NB4 (cell line): ENCODE measurements around the gene CPNE9.

Source experiments
- DNase-seq: peaks from one replicate; pipeline ENCODE4 v3.0.0; 2010; ENCODE audit warnings: low read depth
- H3K4me3 ChIP-seq: one replicate; pipeline ENCODE4 v1.5.1; 2011; ENCODE audit warnings: mild to moderate bottlenecking, low read depth, low read length, moderate library complexity
- MYC ChIP-seq: IDR thresholded peaks from 2 replicates; pipeline ENCODE4 v1.6.1; 2011; ENCODE audit warnings: low read depth, low read length
- POLR2A ChIP-seq: IDR thresholded peaks from 2 replicates; pipeline ENCODE4 v1.6.1; 2011; ENCODE audit warnings: mild to moderate bottlenecking; ENCODE audit not compliant: insufficient read length; ENCODE audit errors: extremely low read depth
- TF ChIP-seq, protein P1 (sequence below): IDR thresholded peaks from 2 replicates; pipeline ENCODE4 v1.6.1; 2011; ENCODE audit warnings: low read depth, low read length
- TF ChIP-seq, protein P2 (sequence below): IDR thresholded peaks from one replicate; pipeline ENCODE4 v1.5.1; 2012; ENCODE audit warnings: low read depth, low read length

The CPNE9 gene

DNA sequence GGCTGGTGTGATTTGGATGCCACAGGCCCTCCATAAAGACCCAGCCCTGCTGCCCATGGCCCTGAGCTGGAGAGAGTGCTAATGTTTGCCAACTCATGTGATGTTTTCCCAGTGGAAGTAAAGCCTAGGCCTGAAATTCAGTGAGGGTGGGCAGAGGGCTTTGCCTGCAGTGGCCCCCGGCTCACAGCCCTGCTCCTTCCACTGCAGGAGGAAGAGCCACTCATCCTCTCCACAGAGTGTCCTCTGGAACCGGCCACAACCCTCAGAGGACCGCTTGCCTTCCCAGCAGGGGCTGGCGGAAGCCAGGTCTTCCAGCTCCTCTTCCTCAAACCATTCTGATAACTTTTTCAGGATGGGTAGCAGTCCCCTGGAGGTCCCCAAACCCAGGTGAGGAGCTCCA, 13.9 kb upstream of the CPNE9 start:
- H3K4me3 ChIP-seq = no peak overlapping the region
- TF ChIP-seq POLR2A (no peak), MYC (no peak)
- TF ChIP-seq, protein P1, sequence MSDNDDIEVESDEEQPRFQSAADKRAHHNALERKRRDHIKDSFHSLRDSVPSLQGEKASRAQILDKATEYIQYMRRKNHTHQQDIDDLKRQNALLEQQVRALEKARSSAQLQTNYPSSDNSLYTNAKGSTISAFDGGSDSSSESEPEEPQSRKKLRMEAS = no peak
- TF ChIP-seq, protein P2, sequence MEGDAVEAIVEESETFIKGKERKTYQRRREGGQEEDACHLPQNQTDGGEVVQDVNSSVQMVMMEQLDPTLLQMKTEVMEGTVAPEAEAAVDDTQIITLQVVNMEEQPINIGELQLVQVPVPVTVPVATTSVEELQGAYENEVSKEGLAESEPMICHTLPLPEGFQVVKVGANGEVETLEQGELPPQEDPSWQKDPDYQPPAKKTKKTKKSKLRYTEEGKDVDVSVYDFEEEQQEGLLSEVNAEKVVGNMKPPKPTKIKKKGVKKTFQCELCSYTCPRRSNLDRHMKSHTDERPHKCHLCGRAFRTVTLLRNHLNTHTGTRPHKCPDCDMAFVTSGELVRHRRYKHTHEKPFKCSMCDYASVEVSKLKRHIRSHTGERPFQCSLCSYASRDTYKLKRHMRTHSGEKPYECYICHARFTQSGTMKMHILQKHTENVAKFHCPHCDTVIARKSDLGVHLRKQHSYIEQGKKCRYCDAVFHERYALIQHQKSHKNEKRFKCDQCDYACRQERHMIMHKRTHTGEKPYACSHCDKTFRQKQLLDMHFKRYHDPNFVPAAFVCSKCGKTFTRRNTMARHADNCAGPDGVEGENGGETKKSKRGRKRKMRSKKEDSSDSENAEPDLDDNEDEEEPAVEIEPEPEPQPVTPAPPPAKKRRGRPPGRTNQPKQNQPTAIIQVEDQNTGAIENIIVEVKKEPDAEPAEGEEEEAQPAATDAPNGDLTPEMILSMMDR = no peak
- no peak for DNase-seq

DNA sequence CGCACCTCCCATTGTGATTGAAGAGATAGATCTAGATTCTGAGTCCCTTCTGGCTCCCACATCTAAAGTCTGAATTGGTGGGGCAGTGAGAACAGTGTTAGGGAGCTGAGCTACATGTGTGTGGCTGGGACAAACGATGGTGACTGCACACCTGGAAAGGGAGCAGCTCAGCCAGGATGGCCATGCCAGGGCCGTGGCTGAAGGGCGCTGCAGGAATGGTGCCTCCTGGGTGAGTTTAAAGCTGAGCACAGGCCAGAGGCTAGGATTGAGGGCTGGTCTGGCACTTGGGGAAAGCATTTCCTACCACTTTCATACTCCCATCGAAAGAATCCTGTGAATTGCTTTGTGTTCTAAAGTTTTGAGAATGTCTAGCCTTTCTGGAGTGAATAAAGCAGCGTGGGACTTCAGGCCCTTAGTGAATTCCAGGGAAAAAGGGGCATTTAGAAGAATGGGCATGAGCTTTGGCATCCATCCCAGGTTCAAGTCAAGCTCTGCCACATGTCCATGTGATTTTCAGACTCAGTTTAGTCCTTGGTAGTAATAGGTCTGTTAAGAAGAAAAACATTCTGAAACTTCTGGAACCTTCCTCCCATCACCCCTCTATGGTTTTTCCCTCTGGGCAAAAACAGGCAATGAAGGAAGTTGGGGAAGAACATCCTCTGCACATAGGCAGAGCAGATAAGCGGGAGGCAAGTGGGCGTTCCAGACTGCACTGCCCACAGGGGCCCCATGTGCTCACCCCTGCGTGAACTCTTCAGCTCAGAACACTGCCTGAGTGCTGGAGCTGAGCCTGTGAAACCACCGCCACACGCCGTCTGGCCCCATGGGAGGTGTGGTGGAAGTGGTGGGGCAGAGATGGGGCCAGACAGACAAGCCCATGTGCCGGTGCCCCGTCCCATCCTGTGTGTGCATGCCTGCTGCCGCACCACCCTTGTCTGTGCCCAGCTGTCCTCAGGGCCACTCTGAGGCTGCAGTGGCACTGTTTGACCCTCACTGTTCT, 12.9 kb upstream of the CPNE9 start:
- TF ChIP-seq, protein P2 = no peak
- TF ChIP-seq MYC (peak; percentile 78), POLR2A (no peak)
- TF ChIP-seq, protein P1 = peak; percentile 87
- H3K4me3 ChIP-seq = no peak overlapping the region
- peak; percentile 93 for DNase-seq

DNA sequence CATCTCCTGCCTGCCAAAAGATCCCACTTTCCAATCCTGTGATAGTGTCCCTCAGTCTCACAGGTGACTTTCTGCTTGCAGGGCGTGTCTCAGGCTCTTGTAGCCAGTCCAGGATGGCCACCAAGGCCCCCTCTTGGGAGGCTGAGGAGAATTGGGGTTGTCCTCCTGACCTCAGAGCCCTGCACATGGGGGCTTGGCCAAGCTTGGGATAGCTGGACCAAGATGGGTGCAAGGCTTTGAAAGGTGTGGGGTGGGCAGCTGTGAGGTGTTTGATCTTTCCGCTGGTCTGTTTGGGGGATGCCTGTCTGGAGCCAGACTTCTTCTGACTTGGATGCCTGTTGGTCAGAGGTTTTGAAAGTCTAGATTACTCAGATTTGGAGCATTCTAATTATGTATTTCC, 12.0 kb upstream of the CPNE9 start:
- no peak for DNase-seq
- H3K4me3 ChIP-seq = no peak overlapping the region
- TF ChIP-seq MYC (no peak), POLR2A (no peak)
- TF ChIP-seq, protein P2 = no peak
- TF ChIP-seq, protein P1 = no peak

DNA sequence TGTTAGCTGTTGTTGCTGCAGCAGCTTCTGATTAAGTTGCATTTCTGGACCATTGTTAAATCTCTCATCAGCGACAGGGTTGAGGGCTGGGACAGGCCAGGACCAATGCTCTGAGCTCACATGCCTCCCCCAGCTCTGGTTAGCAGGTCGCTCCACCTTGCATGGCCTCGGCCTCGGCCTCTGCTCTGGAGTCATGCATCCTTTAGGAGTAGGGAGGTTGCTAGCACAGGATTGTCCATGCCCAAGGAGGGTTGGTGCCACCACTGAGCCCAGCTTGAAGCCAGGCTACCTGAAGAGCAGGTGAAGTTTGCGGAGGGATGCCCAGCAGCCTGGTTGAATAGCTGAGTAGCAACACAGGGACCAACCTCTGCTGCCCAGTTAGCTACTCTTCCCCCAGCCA, 11.2 kb upstream of the CPNE9 start:
- DNase-seq = no peak
- H3K4me3 ChIP-seq = no peak overlapping the region

DNA sequence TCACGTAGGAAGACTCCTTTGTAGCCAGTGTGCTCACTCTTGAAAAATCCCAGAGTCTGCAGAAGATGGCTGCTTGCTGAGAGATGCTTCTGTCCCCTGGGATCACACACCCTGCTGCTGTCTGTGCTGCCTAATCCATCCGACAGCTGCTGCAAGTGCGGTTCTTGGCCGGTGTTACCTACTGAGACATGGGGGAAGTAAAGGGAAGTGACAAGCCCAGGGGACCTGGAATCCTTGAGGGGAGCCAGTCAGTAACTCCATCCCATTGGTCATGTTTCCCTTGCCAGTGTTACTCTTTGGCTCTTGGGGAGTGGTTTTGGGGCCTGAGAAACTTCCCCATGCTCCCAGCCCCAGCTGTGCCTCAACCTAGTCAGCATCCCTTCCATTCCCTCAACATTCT, 8.3 kb upstream of the CPNE9 start:
- no peak for TF ChIP-seq MYC
- TF ChIP-seq POLR2A = no peak
- TF ChIP-seq, protein P1 = no peak
- TF ChIP-seq, protein P2 = no peak
- H3K4me3 ChIP-seq = no peak overlapping the region
- DNase-seq = no peak

More for the DNA sequence above, 11.2 kb upstream of the CPNE9 start:
- TF ChIP-seq MYC = no peak
- TF ChIP-seq POLR2A = no peak
- TF ChIP-seq, protein P2 = no peak
- TF ChIP-seq, protein P1 = no peak
